Germinal center (tissue), 1 donor: Measurements from ENCODE around the gene RGR.

Experiments
- DNase-seq: peaks from one replicate; pipeline ENCODE4 v3.0.0; 2012; ENCODE audit warnings: mixed read lengths, low spot score

The RGR gene

DNA sequence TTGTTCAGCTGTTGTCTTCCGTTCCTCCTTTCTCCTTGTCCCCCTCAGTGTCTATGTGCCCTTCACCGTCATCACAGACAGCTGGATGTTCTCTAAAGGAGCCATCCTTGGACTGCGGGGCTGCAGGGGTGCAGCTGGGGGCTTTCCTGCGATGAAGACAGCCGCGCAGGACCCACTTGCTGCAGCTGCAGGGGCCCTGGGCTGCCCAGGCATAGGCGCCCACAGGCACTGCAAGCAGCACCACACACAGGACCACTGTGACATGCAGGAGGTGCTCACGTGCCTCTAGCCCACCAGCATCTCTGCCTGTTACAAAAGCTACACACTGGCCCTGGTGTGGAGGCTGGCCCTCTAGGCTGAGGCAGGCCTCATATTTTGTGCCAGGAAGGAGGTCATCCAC is 22.9 kb upstream of the RGR start:
- DNase-seq: no peak

DNA sequence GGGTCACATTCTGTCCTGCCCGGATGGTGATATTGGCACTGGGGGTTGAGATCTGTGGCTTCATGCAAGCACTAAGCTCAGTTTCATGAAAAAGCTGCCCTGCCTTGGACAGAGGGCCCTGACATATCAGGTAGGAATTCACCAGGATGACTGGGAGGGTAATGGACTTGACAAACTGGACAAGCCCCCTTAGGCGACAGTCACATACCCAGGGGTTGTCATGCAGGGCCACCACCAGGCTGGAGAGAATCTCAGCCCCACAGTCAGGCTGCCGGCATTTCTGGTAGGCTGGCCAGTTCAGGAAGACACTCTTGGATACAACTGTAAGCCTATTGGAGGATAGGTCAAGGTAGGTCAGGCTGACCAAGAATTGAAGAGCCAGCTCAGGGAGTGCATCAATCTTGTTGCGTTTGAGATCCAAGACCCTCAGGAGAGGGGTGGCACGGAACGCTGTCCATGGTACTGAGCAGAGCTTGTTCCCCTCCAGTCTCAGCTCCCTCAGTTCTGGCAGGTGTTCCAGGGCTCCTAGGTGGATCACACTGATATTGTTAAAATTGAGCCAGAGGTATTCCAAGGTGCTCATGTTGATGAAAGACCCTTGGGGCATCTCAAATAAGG is 20.3 kb upstream of the RGR start:
- DNase-seq: no peak

DNA sequence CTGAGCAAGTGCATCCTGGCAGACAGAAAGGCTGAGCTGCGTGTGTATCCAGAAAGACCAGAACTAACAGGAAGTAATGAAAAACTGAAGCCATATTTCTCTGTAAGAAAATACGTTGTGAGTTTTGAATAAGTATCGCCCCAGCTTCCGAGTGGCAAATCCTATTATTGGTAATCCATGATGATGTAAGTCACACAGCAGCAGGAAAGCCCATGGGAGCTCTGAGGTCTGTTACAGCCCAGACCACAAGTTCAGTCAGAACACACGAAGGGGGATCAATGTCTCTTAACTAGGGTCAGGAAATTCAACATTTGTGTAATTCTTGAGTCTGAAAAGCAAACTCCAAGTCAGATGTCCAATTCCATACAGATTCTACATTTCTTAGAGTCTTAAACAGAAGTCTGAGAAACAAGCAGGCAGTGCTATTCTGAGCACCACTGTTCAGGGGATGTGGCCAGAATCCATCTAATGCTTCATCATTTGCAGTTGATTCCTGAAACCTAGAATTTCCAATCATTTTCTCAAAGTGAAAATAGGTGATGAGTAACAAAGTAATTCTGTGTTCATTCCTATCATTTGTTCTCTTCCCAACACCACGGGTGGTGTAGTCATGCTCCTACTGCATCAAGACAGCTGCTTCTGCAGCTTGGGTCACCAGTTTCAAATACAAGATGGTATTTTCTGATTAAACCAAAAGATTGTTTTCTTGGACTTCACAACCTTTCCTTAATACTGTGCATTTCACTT is 19.3 kb upstream of the RGR start, which contains the start of gene LRIT2:
Gene LRIT2, minus strand, starts transcription at position 118 of the 747 bp plus-strand sequence. Its CDS starts 24 bp downstream, at position 94.
- DNase-seq: no peak

DNA sequence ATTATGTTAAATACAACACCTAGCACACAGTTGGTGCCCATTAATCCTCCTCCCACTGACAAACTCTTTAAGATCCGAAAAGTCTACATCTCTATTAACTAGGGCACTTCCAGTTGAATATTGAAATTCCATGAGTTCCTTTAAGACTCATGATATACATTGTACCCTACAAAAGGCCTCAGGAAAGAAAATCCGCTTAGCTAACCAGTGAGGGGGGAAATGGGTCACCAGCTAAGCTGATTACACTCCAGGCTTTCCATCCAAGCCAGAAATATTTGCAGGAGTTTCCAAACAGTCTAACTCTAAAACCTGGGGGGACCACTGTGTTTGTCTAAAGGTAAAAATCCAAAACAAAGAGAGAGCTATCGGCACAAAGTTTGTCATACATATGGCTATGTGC is 18.2 kb upstream of the RGR start:
- no peak for DNase-seq

DNA sequence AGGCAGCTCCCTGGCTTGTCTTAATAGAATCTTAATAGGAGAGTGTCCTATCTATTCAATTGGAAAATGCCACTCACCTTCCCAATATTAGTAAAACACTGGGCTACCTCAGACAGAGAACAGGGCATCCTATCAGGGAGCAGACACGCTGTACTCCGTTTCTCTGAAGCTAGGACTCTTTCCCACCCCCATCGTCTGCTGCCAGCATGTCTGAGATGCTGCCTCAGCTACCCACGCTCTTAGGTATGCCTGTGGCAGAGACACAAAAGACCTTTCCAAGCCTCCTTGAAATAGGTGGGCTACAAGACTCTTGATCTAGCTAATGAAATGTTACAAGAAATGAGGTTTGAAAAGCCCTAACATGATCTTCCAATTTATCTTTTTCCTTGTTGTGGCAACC is 17.0 kb upstream of the RGR start:
- no peak for DNase-seq

DNA sequence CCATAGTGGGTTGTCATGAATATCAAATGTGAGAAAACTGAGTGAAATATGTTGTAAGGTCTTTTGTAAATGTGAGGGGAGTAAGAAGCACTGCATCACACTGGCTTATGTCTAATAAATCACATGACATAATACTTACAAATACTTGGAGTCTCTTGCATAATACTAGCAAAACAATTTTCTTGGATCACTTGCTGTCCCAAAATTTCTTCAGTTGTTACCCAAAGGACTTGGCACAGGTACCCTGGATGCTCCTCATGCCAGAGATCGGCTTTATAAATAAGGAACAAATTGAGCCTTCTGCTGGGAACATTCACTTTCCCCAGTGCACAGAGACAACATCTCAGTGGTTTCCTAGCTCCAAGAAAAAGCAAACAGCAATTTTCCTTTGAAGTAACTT is 14.5 kb upstream of the RGR start:
- DNase-seq: no peak

DNA sequence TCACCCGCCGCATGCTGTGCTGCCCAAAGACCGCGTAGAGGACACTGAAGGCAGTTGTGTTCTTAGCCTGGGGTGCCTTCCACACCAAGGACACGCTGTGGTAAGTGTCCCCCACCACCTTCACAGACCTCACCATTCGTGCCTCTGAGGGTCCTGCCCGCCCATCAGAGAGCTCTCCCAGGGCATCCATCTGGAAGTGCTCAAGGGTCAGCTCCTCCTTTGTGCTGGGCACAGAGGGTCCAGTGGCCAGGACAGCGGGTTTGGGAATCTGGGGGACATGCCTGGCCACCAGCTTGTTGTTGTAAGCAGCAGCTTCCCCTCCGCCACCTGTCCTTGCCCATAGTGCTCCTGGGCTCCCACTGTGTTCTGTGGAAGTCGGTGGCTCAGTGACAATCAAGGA is 12.5 kb upstream of the RGR start:
- no peak for DNase-seq

DNA sequence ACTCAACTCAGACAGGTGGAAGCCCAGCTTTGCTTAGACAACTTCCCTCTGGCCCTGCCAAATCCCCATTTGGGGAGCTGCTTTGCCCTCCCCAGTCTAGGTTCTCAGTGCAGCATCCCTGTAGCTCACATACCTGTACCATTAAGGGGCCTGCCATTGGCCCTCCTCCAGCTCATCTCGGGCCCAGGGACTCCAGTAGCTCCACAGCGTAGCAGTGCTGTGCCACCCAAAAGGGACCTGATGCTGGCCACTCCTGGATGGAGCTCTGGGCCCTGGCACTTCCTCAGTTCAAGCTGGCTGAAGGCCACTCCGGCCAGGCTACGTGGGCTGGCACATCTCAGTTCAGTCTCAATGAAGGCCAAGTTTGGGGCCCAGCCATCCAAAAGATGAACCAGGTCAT is 10.9 kb upstream of the RGR start:
- DNase-seq: no peak

DNA sequence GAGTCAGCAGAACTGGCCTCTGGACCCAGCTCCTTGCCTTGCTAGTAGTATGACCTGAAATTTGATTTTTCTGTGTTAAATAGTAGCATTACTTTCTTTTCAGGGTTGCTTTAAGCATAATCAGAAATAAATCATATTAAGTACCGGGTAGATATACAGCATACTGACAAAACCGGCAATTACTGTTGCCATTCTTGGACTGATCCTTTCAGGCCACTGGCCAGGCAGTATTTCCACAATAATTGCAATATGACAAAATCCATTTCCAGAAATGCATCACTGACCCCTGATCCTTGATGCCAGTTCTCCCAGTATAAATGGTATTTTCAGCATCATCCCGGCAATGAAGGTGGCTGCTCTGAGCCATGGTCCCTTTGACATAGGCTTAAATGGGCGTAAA is 10.4 kb upstream of the RGR start:
- no peak for DNase-seq

DNA sequence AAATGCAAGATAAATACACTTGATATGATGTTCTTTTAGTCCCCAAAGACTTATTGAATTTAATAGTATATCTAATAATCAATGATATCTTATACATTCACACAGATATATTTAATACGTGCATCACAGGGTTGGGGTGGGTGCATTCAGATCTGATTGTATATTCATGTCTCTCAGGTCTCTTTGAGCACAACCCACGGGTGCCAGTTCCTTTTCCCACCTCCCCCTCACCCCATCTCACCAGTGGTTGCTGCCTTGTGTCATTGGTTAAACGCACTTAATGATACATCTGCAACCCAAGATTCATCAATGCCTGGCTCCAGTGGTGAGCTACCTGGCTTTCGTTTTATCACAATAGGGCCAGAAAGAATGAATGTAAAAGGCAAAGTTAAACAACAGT is 9.8 kb upstream of the RGR start:
- DNase-seq: no peak

DNA sequence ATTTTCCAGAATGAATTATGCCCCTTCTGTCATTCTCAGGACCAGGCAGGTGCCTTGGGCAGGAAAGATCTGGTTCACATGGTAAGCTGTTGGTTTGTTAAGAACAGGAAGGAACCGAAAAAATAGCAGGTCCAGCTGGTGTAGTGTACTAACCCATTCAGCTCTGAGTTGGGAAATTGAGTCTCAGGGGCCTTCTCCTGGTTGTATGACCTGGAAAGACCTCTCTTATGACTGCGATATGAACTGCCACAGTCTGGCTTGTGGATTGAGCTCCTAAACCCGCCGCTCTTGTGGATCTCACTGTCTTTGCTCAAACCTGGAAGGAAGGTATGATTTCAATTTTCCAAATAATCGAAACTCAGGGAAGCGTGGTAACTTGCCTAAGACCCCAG is 8.1 kb upstream of the RGR start:
- no peak for DNase-seq

DNA sequence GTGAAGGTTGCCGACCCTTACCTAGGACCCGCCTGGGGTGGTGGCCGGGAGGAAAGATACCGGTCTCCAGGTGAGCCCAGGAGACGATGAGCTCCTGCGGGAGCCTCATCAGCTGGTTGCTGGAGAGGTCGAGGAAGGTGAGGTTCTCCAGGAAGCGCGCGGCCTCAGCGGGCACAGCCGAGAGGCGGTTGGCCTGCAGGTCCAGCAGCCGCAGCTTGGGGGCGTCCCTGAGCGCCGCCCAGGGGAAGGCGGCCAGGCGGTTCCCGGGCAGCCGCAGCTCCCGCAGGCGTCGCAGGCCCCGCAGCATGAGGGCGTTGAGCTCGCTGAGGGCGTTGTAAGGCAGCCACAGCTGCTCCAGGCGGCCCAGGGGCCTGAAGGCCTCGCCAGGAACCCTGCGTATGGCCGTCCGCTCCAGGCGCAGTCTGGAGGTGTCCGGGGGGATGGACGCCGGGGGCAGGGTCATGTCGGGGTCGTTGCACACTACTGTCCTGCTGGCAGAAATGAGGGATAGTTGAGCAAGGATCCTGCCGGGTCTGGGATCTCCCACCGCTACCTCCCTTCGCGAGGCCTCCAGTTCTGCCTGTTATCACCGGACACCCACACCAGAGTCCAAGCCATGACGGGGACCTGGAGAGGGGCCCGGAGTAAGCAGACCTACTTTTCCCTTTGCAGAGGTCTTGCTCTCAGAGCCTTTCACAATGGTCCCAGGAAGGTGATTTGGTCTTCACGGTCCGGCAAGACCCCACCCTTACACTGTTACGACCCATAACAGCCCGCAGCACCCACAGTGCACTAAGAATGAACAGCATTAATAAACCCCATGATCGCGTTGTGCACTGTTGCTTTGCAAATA is 7.4 kb upstream of the RGR start:
- DNase-seq: no peak

DNA sequence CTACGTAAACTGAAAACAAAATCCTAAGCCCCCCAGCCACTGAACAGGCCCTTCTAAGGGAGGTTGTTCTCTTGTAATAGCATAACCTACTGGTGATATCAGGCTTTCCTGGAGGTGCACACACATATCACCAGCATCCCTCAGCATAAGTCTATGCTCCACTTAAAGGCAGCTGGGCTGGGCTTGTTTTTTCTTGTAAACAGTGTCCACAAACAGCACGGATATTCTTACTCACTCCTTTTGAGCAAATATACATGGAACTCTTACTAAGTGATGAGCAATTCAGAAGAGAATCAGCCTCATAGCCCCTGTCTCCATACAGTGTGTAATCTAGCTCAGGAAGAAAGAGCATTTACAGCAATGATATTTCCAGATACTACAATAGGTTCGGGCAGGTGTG is 5.9 kb upstream of the RGR start:
- no peak for DNase-seq

DNA sequence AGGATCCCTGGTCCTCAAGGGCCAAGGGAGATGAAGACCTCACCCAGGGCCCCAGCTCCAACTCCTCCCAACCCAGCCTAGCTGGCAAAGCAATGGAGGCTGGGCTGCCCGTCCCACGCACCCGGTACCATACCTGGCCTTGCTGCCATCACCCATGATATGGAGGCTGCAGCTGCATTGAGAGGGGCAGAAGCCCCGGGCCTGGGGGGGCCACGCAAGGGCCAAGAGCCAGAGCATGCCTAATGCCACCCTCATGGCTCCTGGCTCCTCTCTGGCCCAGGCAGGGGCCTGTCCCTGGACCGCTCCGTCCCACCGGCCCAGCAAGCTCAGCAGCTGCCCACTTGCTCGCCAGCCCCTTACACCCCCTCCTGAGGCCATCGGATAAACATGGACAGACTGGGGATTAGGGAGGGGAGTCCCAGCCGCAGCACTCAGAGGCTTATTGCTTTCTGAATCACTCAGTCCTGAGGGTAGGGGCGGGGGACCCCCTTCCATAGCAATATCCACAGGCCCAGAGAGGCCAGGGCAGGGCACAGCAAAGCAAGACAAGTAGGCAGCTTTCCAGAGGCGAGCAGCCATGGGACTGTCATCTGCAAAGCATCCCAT is 3.6 kb upstream of the RGR start, which contains the start of gene LRIT1:
Gene LRIT1, minus strand, starts transcription at position 362 of the 606 bp plus-strand sequence. Its CDS starts 107 bp downstream, at position 255.
- no peak for DNase-seq

DNA sequence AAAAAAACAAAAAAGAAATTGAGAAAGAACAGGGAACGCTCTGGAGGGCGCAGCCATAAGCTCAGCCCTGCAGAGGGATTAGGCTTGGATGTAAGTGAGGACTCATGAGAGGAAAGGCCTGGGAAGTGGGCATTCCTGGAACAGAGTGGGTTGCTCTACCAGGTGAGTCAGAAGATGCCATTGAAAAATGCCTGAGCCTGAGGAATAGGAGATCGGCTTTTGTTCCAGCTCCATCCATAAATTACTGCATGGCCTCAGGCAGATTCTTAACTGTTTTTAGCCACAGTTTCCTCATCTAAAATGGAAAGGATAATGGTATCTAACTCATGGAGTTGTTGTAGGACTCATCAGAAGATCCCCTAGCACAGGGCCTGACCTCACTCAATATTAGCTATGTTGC is 1.1 kb upstream of the RGR start:
- no peak for DNase-seq

DNA sequence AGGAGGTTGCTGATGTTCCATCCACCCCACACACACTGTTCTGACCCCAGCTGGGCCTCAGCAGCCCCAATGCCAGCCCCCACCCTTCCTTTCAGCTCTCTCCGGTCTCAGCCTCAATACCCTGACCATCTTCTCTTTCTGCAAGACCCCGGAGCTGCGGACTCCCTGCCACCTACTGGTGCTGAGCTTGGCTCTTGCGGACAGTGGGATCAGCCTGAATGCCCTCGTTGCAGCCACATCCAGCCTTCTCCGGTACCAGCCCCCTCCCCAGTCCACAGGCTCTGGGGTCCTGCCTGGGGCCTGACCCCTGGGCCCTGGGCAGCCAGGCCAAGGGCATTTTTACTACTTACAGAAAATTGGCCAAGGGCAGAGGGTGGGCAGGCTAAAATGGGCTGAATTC is 2.6 kb downstream of the RGR start:
- no peak for DNase-seq

DNA sequence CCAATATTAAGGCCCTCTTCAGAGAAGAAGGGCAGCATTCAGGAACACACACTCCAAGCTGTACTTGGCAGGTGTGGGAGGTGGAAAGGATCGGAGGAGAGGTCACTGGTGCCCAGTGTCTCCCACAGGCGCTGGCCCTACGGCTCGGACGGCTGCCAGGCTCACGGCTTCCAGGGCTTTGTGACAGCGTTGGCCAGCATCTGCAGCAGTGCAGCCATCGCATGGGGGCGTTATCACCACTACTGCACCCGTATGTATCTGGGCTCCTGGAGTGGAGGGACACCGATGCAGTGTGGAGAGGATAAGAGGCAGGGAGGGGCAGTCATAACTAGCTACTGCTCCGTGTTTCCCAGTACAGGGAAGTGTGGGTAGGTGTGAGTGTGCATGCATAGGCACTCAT is 3.9 kb downstream of the RGR start:
- DNase-seq: no peak

DNA sequence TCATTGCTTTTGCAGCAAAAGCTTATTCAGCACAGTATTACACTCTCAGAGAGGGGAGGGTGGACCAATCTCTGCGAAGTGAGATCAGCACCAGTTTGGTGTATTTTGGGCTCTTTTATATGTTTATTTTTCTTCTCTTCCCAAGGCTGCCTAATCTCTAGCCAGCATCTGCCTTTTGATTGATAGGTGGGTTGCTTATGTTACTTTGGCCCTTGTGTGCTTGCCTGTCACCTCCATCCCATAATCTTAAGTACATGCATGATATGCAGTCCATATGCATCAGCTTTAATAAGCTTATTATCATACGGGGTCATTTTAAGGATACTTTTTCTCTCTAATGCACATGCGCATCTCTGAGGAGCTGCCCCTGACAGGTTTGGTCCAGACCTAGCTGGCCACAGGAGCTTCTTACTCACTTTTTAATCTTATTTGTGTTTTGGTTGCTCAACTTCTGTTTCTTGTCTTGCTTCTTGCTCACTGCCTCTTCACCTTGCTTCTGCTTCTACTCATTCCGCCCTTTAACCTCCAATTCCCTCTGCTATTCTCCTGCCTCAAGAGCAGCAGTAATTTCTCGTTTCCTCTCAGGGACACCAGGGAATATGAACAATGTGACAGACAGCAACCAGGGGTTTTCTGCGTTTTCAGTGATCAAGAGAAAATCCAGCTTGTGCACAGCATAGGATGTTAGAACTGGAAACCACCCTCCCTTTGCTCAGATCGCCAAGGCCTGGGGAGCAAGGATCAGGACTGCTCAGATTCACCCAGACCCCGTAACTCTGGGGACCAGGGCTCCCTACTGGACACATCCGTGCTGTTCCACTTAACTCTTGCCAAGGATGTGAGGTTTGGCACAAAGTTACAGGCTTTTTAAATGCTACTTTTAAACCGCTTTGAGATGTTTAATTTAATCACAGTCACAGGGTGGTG is 10.0 kb downstream of the RGR start:
- DNase-seq: no peak

DNA sequence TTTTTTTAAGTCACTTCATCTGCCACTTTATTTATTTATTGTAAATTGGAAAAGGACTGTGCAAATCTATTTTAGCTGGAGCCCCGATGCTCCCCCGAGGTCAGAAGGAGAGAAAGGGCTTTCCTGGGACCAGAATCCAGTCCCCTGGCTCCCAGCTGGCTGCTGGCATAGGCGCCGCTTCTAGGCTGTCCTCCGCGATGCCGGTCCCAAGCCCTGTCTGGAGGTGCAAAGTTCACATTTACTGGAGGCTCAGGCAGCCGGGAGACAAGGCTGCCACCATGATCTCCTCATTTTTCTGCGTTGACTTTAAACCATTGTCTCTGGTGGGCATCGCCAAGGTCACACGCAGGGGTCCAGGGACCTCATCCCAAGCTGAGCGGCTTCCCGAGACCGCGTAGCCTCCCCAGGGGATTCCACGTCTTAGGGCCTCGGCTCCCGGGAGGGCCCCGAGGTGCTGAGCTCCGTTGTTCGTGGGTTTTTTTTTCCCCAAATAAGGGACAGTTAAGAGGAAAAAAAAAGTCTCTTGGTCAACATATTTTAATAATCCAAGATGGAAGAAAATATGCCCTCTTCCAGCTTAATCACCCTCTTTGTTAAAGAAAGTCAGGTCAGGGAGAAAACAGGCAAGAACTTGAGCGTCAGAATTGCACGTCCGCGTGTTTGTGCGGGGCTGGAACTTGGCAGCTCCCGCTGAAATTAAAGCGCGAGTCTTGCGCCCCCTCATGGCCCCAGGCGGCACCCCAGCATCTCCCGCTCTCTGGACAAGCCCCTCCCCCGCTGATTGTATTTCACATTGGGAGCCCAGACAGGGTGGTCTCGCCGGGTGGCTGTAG is 11.9 kb downstream of the RGR start:
- DNase-seq: peak; percentile 41

DNA sequence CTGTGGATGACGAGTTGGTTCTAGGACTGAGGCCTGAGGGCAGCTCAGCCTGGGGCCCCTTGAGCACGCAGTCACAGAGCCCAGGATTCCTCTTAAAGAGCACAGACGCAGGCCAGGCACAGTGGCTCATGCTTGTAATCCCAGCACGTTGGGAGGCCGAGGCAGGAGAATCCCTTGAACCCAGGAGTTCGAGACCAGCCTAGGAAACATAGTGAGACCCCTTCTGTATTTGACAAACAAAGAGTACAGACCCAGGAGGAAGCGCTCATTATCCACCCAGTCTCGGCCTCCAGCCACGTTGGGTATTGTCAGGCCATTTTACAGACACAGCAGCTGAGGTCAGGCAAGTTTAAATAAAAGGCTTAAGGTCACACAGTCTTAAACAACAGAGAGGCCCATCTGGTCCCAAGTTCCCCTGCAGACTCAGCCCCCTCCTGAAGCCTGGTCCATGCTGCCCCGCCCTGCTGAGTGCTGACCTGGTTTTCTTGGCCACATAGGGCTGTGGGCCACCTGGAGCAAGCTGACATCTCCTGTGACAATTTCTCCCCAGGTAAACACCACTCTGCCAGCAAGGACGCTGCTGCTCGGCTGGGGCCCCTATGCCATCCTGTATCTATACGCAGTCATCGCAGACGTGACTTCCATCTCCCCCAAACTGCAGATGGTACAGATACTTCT is 12.6 kb downstream of the RGR start:
- DNase-seq: no peak
